BLaER1 (cell line): ENCODE results near the gene NT5E.
A peak's percentile ranks its signal among the peaks of the same experiment; 100 is the strongest.

ENCODE experiments used
- H3K27ac ChIP-seq: shearing (Covaris generic); formaldehyde crosslinking; 2 replicates; pipeline ENCODE4 v1.8.1; 2022
- H3K27me3 ChIP-seq: shearing (Covaris generic); formaldehyde crosslinking; 2 replicates; pipeline ENCODE4 v1.8.1; 2022
- H3K36me3 ChIP-seq: shearing (Covaris generic); formaldehyde crosslinking; 2 replicates; pipeline ENCODE4 v1.8.1; 2022
- H3K4me1 ChIP-seq: shearing (Covaris generic); formaldehyde crosslinking; 2 replicates; pipeline ENCODE4 v1.8.1; 2022
- H3K4me2 ChIP-seq: shearing (Covaris generic); formaldehyde crosslinking; 2 replicates; pipeline ENCODE4 v1.8.1; 2022
- H3K4me3 ChIP-seq: shearing (Covaris generic); formaldehyde crosslinking; 2 replicates; pipeline ENCODE4 v1.8.1; 2022
- H3K9ac ChIP-seq: shearing (Covaris generic); formaldehyde crosslinking; 2 replicates; pipeline ENCODE4 v1.8.1; 2022
- H3K9me3 ChIP-seq: shearing (Covaris generic); formaldehyde crosslinking; 2 replicates; pipeline ENCODE4 v1.8.1; 2022
- H4K20me1 ChIP-seq: shearing (Covaris generic); formaldehyde crosslinking; 2 replicates; pipeline ENCODE4 v1.8.1; 2022
- Cebpa-rat ChIP-seq: shearing (Covaris generic); IDR thresholded peaks from 2 replicates; pipeline ENCODE4 v1.8.1; 2022

Gene NT5E

GRCh38 chr6:85482206-85482904, 32.5 kb downstream of the NT5E start:
- no peaks in the 10 kb centered on the region for H3K36me3 ChIP-seq
- H3K9me3 ChIP-seq: no peaks in the 10 kb centered on the region
- H3K4me2 ChIP-seq: peak overlapping the region; percentile 19; the same call in 1 of the 2 replicates
- H4K20me1 ChIP-seq: no peaks in the 10 kb centered on the region
- no peak overlapping the region for H3K9ac ChIP-seq
- no peaks in the 10 kb centered on the region for H3K27me3 ChIP-seq
- no peak for TF ChIP-seq Cebpa-rat
- H3K4me1 ChIP-seq: peaks cover 10% of the 10 kb centered on the region
- no peak overlapping the region for H3K4me3 ChIP-seq
- no peak overlapping the region for H3K27ac ChIP-seq

DNA sequence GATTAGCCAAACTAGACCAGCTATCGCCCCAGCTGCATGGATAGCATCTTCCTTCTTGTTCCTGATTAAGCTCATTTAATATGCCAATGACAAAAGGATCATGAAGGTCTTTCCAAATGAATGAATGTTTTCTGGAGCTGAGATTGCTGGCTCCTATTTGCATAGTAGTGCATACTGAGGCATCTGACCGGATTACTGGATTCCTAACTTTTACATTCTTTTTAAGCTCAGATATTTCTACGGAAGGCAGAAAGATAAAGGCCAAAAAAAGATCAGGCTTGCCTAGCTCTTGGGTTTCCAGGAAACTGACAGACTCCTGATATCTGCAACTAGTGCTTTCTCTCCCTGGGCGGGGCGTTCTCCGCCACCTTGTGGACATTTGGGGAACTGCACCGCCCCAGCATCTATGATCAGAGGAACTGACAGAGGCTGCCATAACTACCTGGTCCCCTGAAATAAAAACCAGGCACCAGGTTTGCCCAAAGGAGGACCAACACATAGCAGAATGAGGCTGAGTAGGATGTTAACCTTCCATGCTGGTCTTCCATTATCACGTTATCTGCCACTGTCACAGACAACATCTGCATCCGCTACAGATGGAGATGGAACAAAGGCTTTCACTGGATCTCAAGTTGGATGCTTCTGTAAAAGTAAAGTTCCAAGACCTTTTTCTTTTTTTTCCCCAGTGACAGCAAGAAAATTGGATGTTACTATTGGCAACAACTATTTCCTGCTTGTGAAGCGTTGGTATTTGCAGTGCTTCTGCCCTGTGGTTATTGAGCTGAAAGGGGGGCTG, 33.2 kb downstream of the NT5E start:
- Histone ChIP-seq H3K4me1 (peaks cover 10% of the 10 kb centered on the region), H3K27ac (no peak overlapping the region), H3K9me3 (no peaks in the 10 kb centered on the region), H3K27me3 (no peaks in the 10 kb centered on the region), H3K36me3 (no peaks in the 10 kb centered on the region), H3K4me3 (no peak overlapping the region), H3K9ac (no peak overlapping the region), H3K4me2 (peak overlapping the region; percentile 19; the same call in 1 of the 2 replicates), H4K20me1 (no peaks in the 10 kb centered on the region)
- no peak for TF ChIP-seq Cebpa-rat

- H3K4me2 ChIP-seq: no peak overlapping the region
- no peak overlapping the region for H3K9ac ChIP-seq
- no peaks in the 10 kb centered on the region for H4K20me1 ChIP-seq
- no peak overlapping the region for H3K4me3 ChIP-seq
- H3K9me3 ChIP-seq: no peaks in the 10 kb centered on the region
- no peak for TF ChIP-seq Cebpa-rat
- no peaks in the 10 kb centered on the region for H3K27me3 ChIP-seq
- no peak overlapping the region for H3K27ac ChIP-seq
- no peaks in the 10 kb centered on the region for H3K36me3 ChIP-seq
- peaks cover 10% of the 10 kb centered on the region for H3K4me1 ChIP-seq
Observed at GRCh38 chr6:85483846-85484245, 34.0 kb downstream of the NT5E start.

DNA sequence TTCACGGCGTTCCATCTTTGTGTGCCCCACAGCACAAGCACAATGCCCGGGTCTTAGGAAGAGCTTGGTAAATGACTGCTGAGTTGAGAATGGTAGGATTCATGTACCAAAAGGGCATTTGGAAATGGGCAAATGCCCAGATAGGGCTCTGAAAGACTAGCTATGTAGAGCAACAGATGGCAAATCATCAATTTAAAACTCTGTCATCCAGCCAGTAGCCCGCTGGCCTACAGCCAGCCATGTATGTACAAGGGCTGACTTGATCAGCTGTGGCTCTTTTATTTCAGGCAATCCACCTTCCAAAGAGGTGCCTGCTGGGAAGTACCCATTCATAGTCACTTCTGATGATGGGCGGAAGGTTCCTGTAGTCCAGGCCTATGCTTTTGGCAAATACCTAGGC, 35.1 kb downstream of the NT5E start:
- Histone ChIP-seq H3K4me1 (peaks cover 10% of the 10 kb centered on the region), H3K9me3 (no peaks in the 10 kb centered on the region), H3K9ac (no peak overlapping the region), H3K4me3 (no peak overlapping the region), H3K27ac (no peak overlapping the region), H3K27me3 (no peaks in the 10 kb centered on the region), H3K4me2 (no peak overlapping the region), H3K36me3 (no peaks in the 10 kb centered on the region), H4K20me1 (no peaks in the 10 kb centered on the region)
- no peak for TF ChIP-seq Cebpa-rat

- Histone ChIP-seq H3K4me1 (no peaks in the 10 kb centered on the region), H3K4me3 (no peak overlapping the region), H3K9ac (no peak overlapping the region), H3K9me3 (no peaks in the 10 kb centered on the region), H3K4me2 (no peak overlapping the region), H3K27me3 (no peaks in the 10 kb centered on the region), H3K27ac (no peak overlapping the region), H4K20me1 (no peaks in the 10 kb centered on the region), H3K36me3 (no peaks in the 10 kb centered on the region)
- TF ChIP-seq Cebpa-rat: no peak
Observed at GRCh38 chr6:85490516-85491248, 40.8 kb downstream of the NT5E start.

- peaks cover 14% of the 10 kb centered on the region for H3K9me3 ChIP-seq
- TF ChIP-seq Cebpa-rat: no peak
- no peaks in the 10 kb centered on the region for H4K20me1 ChIP-seq
- no peak overlapping the region for H3K9ac ChIP-seq
- H3K27me3 ChIP-seq: no peaks in the 10 kb centered on the region
- no peaks in the 10 kb centered on the region for H3K4me1 ChIP-seq
- no peak overlapping the region for H3K4me3 ChIP-seq
- H3K27ac ChIP-seq: no peak overlapping the region
- H3K4me2 ChIP-seq: no peak overlapping the region
- no peaks in the 10 kb centered on the region for H3K36me3 ChIP-seq
Observed at GRCh38 chr6:85493389-85493788, 43.5 kb downstream of the NT5E start.

GRCh38 chr6:85494547-85495536, 45.0 kb downstream of the NT5E start:
- no peak overlapping the region for H3K4me2 ChIP-seq
- no peak overlapping the region for H3K9ac ChIP-seq
- no peaks in the 10 kb centered on the region for H3K36me3 ChIP-seq
- no peak for TF ChIP-seq Cebpa-rat
- no peak overlapping the region for H3K4me3 ChIP-seq
- no peak overlapping the region for H3K27ac ChIP-seq
- no peaks in the 10 kb centered on the region for H3K27me3 ChIP-seq
- peaks cover 7% of the 10 kb centered on the region for H3K4me1 ChIP-seq
- H4K20me1 ChIP-seq: no peaks in the 10 kb centered on the region
- H3K9me3 ChIP-seq: peaks cover 14% of the 10 kb centered on the region

DNA sequence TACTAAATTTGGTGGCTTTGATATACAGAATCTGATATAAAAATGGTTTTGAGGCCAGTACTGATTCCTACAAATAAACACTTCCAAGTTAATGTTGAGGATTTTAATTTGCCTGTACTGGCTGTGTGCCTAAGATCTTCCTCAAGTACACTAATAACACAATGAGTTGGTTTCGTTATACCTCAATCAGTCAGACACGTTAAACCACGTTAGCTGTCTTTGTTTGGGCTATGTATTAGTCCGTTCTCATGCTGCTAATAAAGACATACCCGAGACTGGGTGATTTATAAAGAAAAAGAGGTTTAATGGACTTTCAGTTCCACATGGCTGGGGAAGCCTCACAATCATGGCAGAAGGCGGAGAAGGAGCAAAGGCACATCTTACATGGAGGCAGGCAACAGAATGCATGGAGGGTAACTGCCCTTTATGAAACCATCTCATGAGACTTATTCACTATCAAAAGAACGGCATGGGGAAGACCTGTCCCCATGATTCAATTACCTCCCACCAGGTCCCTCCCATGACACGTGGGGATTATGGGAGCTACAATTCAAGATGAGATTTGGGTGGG, 46.2 kb downstream of the NT5E start:
- Histone ChIP-seq H3K4me2 (no peak overlapping the region), H3K4me3 (no peak overlapping the region), H3K9ac (no peak overlapping the region), H3K27me3 (no peaks in the 10 kb centered on the region), H3K9me3 (peaks cover 14% of the 10 kb centered on the region), H3K4me1 (peaks cover 7% of the 10 kb centered on the region), H4K20me1 (no peaks in the 10 kb centered on the region), H3K36me3 (no peaks in the 10 kb centered on the region), H3K27ac (no peak overlapping the region)
- TF ChIP-seq Cebpa-rat: no peak

DNA sequence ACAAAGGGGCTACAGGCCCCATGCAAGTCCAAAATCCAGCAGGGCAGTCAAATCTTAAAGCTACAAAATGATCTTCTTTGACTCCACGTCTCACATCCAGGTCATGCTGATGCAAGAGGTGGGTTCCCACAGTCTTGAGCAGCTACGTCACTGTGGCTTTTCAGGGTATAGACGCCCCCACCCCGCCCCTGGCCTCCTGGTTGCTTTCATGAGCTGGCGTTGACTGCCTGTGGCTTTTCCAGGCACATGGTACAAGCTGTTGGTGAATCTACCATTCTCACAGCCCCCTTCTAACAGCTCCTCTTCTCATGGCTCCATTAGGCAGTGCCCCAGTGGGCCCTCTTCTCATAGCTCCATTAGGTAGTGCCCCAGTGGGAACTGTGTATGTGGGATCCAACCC, 47.0 kb downstream of the NT5E start:
- TF ChIP-seq Cebpa-rat: no peak
- Histone ChIP-seq H4K20me1 (no peaks in the 10 kb centered on the region), H3K4me1 (peaks cover 7% of the 10 kb centered on the region), H3K9me3 (peaks cover 14% of the 10 kb centered on the region), H3K9ac (no peak overlapping the region), H3K4me2 (no peak overlapping the region), H3K27ac (no peak overlapping the region), H3K27me3 (no peaks in the 10 kb centered on the region), H3K4me3 (no peak overlapping the region), H3K36me3 (no peaks in the 10 kb centered on the region)
